ENCODE results near the gene OR56B1. TPM values are rescaled to one million over a fixed set of nuclear protein-coding genes. Genes with fewer than 3 reads are reported as not detected.

The OR56B1 gene
- total RNA-seq, 1 donor from 2014 or later, result not detected

DNA sequence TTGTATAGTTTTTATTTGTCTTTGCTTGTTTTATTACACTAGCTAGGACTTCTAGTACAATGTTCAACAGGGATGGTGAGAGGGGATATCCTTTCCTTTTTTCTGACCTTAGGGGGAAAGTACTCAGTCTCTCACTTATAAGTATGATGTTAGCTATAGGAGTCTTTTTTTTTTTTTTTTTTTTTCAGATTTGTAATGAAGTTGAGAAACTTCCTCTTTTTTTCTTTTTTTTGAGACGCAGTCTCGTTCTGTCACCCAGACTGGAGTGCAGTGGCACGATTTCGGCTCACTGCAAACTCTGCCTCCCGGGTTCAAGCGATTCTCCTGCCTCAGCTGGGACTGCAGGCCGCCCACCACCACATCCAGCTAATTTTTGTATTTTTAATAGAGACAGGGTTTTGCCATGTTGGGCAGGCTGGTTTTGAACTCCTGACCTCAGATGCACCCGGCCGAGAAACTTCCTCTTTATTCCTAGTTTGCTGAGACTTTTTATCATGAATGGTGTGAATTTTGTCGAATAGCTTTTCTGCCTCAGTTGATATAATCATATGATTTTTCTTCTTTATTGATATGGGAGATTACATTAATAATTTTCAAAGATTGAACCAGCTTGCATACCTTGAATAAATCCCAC is 35.7 kb upstream of the OR56B1 start:
- H3K9me3 Mint-ChIP-seq, result no peaks in the 10 kb centered on the region
- H3K27ac Mint-ChIP-seq, result no peak overlapping the region
- no peaks in the 10 kb centered on the region for H3K4me1 Mint-ChIP-seq (ENCODE audit: unreplicated experiment)
- DNase-seq (ENCODE audit: extremely low spot score, unreplicated experiment), result no peak
- no peaks in the 10 kb centered on the region for H3K27me3 Mint-ChIP-seq
- TF ChIP-seq, protein P1, sequence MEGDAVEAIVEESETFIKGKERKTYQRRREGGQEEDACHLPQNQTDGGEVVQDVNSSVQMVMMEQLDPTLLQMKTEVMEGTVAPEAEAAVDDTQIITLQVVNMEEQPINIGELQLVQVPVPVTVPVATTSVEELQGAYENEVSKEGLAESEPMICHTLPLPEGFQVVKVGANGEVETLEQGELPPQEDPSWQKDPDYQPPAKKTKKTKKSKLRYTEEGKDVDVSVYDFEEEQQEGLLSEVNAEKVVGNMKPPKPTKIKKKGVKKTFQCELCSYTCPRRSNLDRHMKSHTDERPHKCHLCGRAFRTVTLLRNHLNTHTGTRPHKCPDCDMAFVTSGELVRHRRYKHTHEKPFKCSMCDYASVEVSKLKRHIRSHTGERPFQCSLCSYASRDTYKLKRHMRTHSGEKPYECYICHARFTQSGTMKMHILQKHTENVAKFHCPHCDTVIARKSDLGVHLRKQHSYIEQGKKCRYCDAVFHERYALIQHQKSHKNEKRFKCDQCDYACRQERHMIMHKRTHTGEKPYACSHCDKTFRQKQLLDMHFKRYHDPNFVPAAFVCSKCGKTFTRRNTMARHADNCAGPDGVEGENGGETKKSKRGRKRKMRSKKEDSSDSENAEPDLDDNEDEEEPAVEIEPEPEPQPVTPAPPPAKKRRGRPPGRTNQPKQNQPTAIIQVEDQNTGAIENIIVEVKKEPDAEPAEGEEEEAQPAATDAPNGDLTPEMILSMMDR (conservative IDR thresholded peaks at IDR 0.05), result no peak
- no peak overlapping the region for H3K4me3 Mint-ChIP-seq
- H3K36me3 Mint-ChIP-seq, result no peaks in the 10 kb centered on the region

- Mint-ChIP-seq H3K27me3 (no peaks in the 10 kb centered on the region), H3K4me3 (no peak overlapping the region), H3K4me1 (ENCODE audit: unreplicated experiment) (no peaks in the 10 kb centered on the region)
Observed at GRCh38 chr11:5701055-5701577, 35.1 kb upstream of the OR56B1 start.

GRCh38 chr11:5703741-5704536 is 32.3 kb upstream of the OR56B1 start:
- Mint-ChIP-seq H3K9me3 (no peaks in the 10 kb centered on the region), H3K36me3 (no peaks in the 10 kb centered on the region), H3K4me1 (ENCODE audit: unreplicated experiment) (no peaks in the 10 kb centered on the region), H3K27me3 (no peaks in the 10 kb centered on the region), H3K27ac (no peak overlapping the region), H3K4me3 (no peak overlapping the region)
- TF ChIP-seq, protein P1 (conservative IDR thresholded peaks at IDR 0.05), result no peak
- DNase-seq (ENCODE audit: extremely low spot score, unreplicated experiment), result no peak

More at GRCh38 chr11:5701055-5701577, 35.1 kb upstream of the OR56B1 start:
- no peak overlapping the region for H3K27ac Mint-ChIP-seq
- DNase-seq (ENCODE audit: extremely low spot score, unreplicated experiment), result no peak
- H3K36me3 Mint-ChIP-seq, result no peaks in the 10 kb centered on the region
- H3K9me3 Mint-ChIP-seq, result no peaks in the 10 kb centered on the region
- TF ChIP-seq, protein P1 (conservative IDR thresholded peaks at IDR 0.05), result no peak

- H3K36me3 Mint-ChIP-seq, result no peaks in the 10 kb centered on the region
- TF ChIP-seq, protein P1 (conservative IDR thresholded peaks at IDR 0.05), result no peak
- H3K4me1 Mint-ChIP-seq (ENCODE audit: unreplicated experiment), result no peaks in the 10 kb centered on the region
- no peaks in the 10 kb centered on the region for H3K27me3 Mint-ChIP-seq
- H3K4me3 Mint-ChIP-seq, result no peak overlapping the region
- H3K27ac Mint-ChIP-seq, result no peak overlapping the region
- H3K9me3 Mint-ChIP-seq, result no peaks in the 10 kb centered on the region
- no peak for DNase-seq (ENCODE audit: extremely low spot score, unreplicated experiment)
Observed at GRCh38 chr11:5705688-5706087, 30.6 kb upstream of the OR56B1 start.

DNA sequence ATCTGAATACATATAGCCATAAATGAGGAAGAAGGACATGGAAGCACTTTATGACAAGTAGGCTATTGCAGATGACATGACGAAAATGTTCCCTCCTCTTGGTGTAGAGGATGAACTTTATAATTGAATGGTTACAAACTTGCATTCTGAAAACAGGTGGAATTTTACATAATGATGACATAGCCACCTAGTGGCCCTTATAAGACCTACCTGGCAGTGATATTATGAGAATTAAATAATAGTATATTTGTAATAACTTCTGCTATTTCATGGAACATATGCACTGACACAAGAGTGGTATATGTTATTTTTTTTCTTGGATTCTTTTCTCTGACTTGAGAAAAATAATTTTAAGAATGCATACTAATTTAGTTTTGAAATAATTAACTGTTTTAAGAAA is 23.7 kb upstream of the OR56B1 start:
- Mint-ChIP-seq H3K27me3 (no peaks in the 10 kb centered on the region), H3K4me1 (ENCODE audit: unreplicated experiment) (no peaks in the 10 kb centered on the region), H3K9me3 (no peaks in the 10 kb centered on the region), H3K36me3 (no peaks in the 10 kb centered on the region), H3K27ac (no peak overlapping the region), H3K4me3 (no peak overlapping the region)
- DNase-seq (ENCODE audit: extremely low spot score, unreplicated experiment), result no peak
- TF ChIP-seq, protein P1 (conservative IDR thresholded peaks at IDR 0.05), result peak; percentile 64

Data from type B pancreatic cell (in vitro differentiated cells).